SK-N-MC (cell line): ENCODE measurements around the gene B4GALNT1.
"Not testable (repeated sequence)": the region's sequence is repeated elsewhere in the genome, so short reads cannot be mapped to it uniquely, and the experiment has no call there.

Source experiments
- DNase-seq: peaks from one replicate; pipeline ENCODE4 v3.0.0-alpha.2; 2011; ENCODE audit warnings: low read depth, low spot score
- H3K27ac ChIP-seq: fragments of 200-600 bp; sonication (generic); 2 replicates; pipeline ENCODE4 v1.5.1; 2016; ENCODE audit warnings: mixed run types
- H3K36me3 ChIP-seq: fragments of 200-600 bp; sonication (generic); 2 replicates; pipeline ENCODE4 v1.6.1; 2017; ENCODE audit warnings: antibody characterized with exemption, low read length, mixed read lengths; ENCODE audit not compliant: insufficient read depth
- H3K4me3 ChIP-seq: fragments of 200-600 bp; sonication (generic); 2 replicates; pipeline ENCODE4 v1.5.1; 2016
- H3K9ac ChIP-seq: fragments of 200-600 bp; sonication (generic); 2 replicates; pipeline ENCODE4 v1.8.0; 2017; ENCODE audit warnings: mixed run types, mixed read lengths; ENCODE audit not compliant: insufficient read length
- H3K9me3 ChIP-seq: fragments of 200-600 bp; sonication (generic); 2 replicates; pipeline ENCODE4 v1.6.1; 2017; ENCODE audit warnings: low read depth, mild to moderate bottlenecking, antibody characterized with exemption, low read length, moderate library complexity, mixed read lengths
- EZH2 ChIP-seq: fragments of 200-600 bp; sonication (generic); IDR thresholded peaks from one replicate; pipeline ENCODE4 v1.6.1; 2017; ENCODE audit warnings: antibody characterized with exemption
- FOXP2 ChIP-seq: optimal IDR thresholded peaks from 2 replicates; pipeline ENCODE3; 2011; ENCODE audit warnings: mild to moderate bottlenecking, moderate library complexity; ENCODE audit not compliant: insufficient read depth; ENCODE audit errors: extremely low read length, control extremely low read depth
- POLR2AphosphoS5 ChIP-seq: IDR thresholded peaks from 2 replicates; pipeline ENCODE4 v1.6.1; 2012; ENCODE audit warnings: mild to moderate bottlenecking, low read depth, low read length, borderline replicate concordance

Gene B4GALNT1

GRCh38 chr12:57640175-57641042 is 7.4 kb upstream of the B4GALNT1 start:
- H3K9ac ChIP-seq, result no peak overlapping the region
- no peak for DNase-seq
- no peak for TF ChIP-seq POLR2AphosphoS5
- no peak overlapping the region for H3K27ac ChIP-seq
- no peaks in the 10 kb centered on the region for H3K36me3 ChIP-seq
- H3K4me3 ChIP-seq, result no peak overlapping the region
- no peaks in the 10 kb centered on the region for H3K9me3 ChIP-seq

GRCh38 chr12:57638096-57638495 is 5.1 kb upstream of the B4GALNT1 start:
- DNase-seq, result no peak
- Histone ChIP-seq H3K9me3 (no peaks in the 10 kb centered on the region), H3K36me3 (no peaks in the 10 kb centered on the region), H3K4me3 (no peak overlapping the region), H3K27ac (no peak overlapping the region), H3K9ac (no peak overlapping the region)
- no peak for TF ChIP-seq EZH2
- no peak for TF ChIP-seq FOXP2
- TF ChIP-seq POLR2AphosphoS5, result no peak

GRCh38 chr12:57637364-57637763 is 4.4 kb upstream of the B4GALNT1 start:
- DNase-seq, result no peak

DNA sequence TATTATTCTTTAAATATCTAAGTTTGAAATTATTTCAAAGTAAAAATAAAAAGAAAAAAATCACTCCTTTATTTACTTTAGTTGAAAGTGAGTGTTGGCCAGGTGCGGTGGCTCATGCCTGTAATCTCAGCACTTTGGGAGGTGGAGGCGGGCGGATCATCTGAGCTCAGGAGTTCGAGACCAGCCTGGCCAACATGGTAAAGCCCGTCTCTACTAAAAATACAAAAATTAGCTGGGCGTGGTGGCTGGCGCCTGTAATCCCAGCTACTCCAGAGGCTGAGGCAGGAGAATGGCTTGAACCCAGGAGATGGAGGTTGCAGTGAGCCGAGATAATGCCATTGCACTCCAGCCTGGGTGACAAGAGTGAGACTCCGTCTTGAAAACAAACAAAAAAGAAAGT is 3.7 kb upstream of the B4GALNT1 start:
- H3K36me3 ChIP-seq, H3K27ac ChIP-seq, H3K9ac ChIP-seq, DNase-seq, H3K9me3 ChIP-seq, H3K4me3 ChIP-seq: not testable (repeated sequence)

More at GRCh38 chr12:57637364-57637763, 4.4 kb upstream of the B4GALNT1 start:
- no peak overlapping the region for H3K4me3 ChIP-seq
- no peak overlapping the region for H3K27ac ChIP-seq
- no peaks in the 10 kb centered on the region for H3K36me3 ChIP-seq
- no peak for TF ChIP-seq EZH2
- no peak for TF ChIP-seq FOXP2
- no peak for TF ChIP-seq POLR2AphosphoS5
- no peaks in the 10 kb centered on the region for H3K9me3 ChIP-seq
- H3K9ac ChIP-seq, result no peak overlapping the region

DNA sequence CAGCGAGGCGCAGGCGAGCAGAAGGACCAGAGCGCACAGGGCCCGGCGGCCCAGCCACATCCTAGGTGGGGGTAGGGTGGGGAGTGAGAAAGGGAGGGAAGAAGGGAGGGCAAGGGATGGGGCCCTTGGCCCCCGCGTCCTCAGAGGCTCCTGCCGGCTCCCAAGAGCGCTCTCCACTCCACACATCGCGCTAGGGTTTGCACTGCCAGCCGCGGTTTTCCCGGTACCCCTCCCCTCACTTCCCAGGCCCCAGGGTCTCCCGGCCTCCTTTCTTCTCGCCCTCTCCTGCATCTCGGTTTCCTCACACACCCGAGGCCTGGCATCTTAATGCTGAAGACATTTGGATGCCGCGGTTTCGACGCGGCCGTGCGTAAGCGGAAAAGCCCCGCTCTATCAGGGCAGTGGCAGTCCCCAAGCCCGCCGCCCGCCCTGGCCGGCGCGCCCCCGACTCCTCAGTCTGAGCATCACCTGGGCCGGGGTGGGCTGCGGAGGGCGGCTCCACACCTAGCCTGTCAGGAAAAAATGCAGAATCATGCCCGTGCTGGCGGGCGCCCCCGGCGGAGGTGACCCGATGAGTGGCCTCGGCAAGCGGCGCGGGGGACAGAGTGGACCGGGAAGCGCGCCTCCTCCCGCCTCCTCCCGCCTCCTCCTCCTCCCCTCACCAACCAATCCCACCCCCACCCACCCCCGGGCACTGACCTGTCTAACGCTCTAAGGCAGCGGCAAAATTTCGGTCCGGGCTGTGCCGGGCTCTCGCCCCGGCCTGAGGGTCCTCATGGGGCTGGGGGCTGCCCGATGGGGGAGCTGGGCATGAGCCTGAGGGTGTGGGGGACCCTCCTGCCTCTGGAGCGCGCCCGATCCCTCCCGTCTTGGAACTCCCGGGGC is 686 bp downstream of the B4GALNT1 start:
- no peak overlapping the region for H3K27ac ChIP-seq
- peak overlapping the region; percentile 83 for H3K9ac ChIP-seq
- H3K36me3 ChIP-seq, result no peaks in the 10 kb centered on the region; the same call in 1 of the 2 replicates
- peak overlapping the region; percentile 91 for H3K4me3 ChIP-seq
- no peaks in the 10 kb centered on the region for H3K9me3 ChIP-seq
- TF ChIP-seq POLR2AphosphoS5, result no peak
- TF ChIP-seq FOXP2, result no peak
- TF ChIP-seq EZH2, result no peak
- no peak for DNase-seq

GRCh38 chr12:57631566-57632072 is 1.4 kb downstream of the B4GALNT1 start:
- H3K9ac ChIP-seq, result no peak overlapping the region
- H3K9me3 ChIP-seq, result no peaks in the 10 kb centered on the region
- no peak for DNase-seq
- H3K36me3 ChIP-seq, result no peaks in the 10 kb centered on the region; the same call in 1 of the 2 replicates
- peak overlapping the region; percentile 91; the same call in 1 of the 2 replicates for H3K4me3 ChIP-seq
- no peak overlapping the region for H3K27ac ChIP-seq
- TF ChIP-seq POLR2AphosphoS5, result no peak
- TF ChIP-seq FOXP2, result no peak
- no peak for TF ChIP-seq EZH2

DNA sequence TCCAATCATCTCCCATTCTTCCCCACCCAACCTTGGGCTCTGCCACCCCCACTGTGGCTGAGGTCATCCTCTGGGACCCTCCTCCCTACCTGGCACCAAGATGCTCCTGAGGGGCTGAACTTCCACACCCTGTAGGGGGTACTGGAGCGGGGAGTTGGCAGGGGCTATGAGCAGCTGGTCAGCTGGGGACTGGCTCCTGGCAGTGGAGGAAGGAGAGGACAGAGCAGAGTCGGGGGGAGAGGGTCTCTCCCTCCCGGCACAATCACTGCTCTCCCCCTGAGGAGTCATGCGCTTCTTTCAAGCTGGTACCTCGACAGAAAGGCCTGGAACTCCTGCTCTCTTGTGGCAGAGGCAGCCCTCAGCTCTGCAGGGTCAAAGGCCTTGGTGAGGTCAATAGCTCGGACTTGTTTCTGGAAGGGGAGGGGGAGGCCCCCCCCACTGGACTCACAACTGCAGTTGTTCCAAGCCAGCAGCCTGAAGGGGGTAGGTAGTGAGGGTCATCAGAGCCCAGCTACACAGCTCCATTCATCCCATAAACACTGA is 2.0 kb downstream of the B4GALNT1 start:
- Histone ChIP-seq H3K36me3 (no peaks in the 10 kb centered on the region; the same call in 1 of the 2 replicates), H3K27ac (no peak overlapping the region), H3K9me3 (no peaks in the 10 kb centered on the region), H3K9ac (no peak overlapping the region), H3K4me3 (no peak overlapping the region)
- DNase-seq, result no peak
- TF ChIP-seq EZH2, result no peak
- TF ChIP-seq POLR2AphosphoS5, result no peak
- no peak for TF ChIP-seq FOXP2

DNA sequence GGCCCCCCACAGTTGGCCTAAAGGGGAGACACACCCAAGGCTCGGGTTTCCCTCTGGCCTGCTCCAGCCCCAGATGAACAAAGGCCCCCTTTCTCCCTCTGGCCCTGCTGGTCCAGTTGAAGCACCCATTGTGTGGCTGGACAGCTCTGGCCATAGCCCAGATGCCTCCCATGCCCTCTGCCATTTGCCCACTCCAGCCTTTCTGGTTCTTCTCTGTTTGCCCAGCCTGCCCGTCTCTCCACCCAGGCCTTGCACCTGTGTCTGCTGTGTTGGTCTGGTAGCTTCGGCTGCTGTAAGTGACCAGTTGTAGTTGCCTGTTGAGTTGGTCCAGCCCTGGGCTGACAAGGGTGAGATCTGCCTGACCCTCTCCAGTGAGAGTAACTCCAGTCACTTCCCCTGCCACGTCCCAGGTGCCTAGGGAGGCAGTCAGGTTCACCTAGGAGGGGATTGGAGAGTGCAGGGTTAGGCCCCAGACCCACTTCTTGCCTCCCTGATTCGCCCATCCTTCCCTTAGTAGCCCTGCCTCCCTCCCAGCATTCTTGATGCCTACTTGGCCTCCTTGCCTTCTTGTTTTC is 3.0 kb downstream of the B4GALNT1 start:
- Histone ChIP-seq H3K27ac (0 out of 2 replicates have a peak overlapping the region, but pooled peaks have one; percentile 71), H3K36me3 (no peaks in the 10 kb centered on the region; the same call in 1 of the 2 replicates), H3K9me3 (no peaks in the 10 kb centered on the region), H3K9ac (no peak overlapping the region), H3K4me3 (no peak overlapping the region)
- TF ChIP-seq FOXP2 (no peak), POLR2AphosphoS5 (no peak), EZH2 (no peak)
- no peak for DNase-seq
